GM19395 (cell line): Measurements from ENCODE around the gene EYS.
"Not testable (repeated sequence)": the region's sequence is repeated elsewhere in the genome, so short reads cannot be mapped to it uniquely, and the experiment has no call there.

ENCODE experiments used
- ATAC-seq: cut with Tn5 transposase; IDR thresholded peaks from one replicate; pipeline ENCODE4 v1.9.1; 2021; ENCODE audit warnings: mild to moderate bottlenecking, moderate library complexity; ENCODE audit not compliant: unreplicated experiment

EYS gene

GRCh38 chr6:65113581-65113980 is 593.4 kb downstream of the EYS start:
- ATAC-seq = no peak

GRCh38 chr6:65112435-65112834 is 594.6 kb downstream of the EYS start:
- no peak for ATAC-seq

- no peak for ATAC-seq
Measured at GRCh38 chr6:65110031-65110430, 597.0 kb downstream of the EYS start.

- ATAC-seq = no peak
Measured at GRCh38 chr6:65098349-65098748, 608.7 kb downstream of the EYS start.

GRCh38 chr6:65091561-65091960 is 615.5 kb downstream of the EYS start:
- no peak for ATAC-seq

- ATAC-seq = no peak
Measured at GRCh38 chr6:65088575-65088974, 618.5 kb downstream of the EYS start.

GRCh38 chr6:65081756-65082155 is 625.3 kb downstream of the EYS start:
- ATAC-seq = no peak

GRCh38 chr6:65075705-65076230 is 631.3 kb downstream of the EYS start:
- ATAC-seq = no peak

- ATAC-seq = no peak
Measured at GRCh38 chr6:65072500-65072899, 634.5 kb downstream of the EYS start.

- ATAC-seq = no peak
Measured at GRCh38 chr6:65071480-65071879, 635.5 kb downstream of the EYS start.

- no peak for ATAC-seq
Measured at GRCh38 chr6:65064844-65065243, 642.2 kb downstream of the EYS start.

- ATAC-seq = no peak
Measured at GRCh38 chr6:65059568-65059967, 647.5 kb downstream of the EYS start.

- ATAC-seq = no peak
Measured at GRCh38 chr6:65055545-65055944, 651.5 kb downstream of the EYS start.

- no peak for ATAC-seq
Measured at GRCh38 chr6:65052626-65053025, 654.4 kb downstream of the EYS start.

GRCh38 chr6:65045801-65046200 is 661.2 kb downstream of the EYS start:
- ATAC-seq = no peak

GRCh38 chr6:65014006-65014405 is 693.0 kb downstream of the EYS start:
- ATAC-seq = no peak

GRCh38 chr6:65006788-65007187 is 700.2 kb downstream of the EYS start:
- no peak for ATAC-seq

- no peak for ATAC-seq
Measured at GRCh38 chr6:65004283-65004682, 702.7 kb downstream of the EYS start.

GRCh38 chr6:65002882-65003281 is 704.1 kb downstream of the EYS start:
- ATAC-seq = not testable (repeated sequence)

- no peak for ATAC-seq
Measured at GRCh38 chr6:65000815-65001214, 706.2 kb downstream of the EYS start.

- no peak for ATAC-seq
Measured at GRCh38 chr6:64998204-64998603, 708.8 kb downstream of the EYS start.

- no peak for ATAC-seq
Measured at GRCh38 chr6:64996301-64996700, 710.7 kb downstream of the EYS start.

- no peak for ATAC-seq
Measured at GRCh38 chr6:64990652-64991304, 716.2 kb downstream of the EYS start.
